Activated CD4-positive, CD25-positive, alpha-beta regulatory T cell treated with anti-CD3 and anti-CD28 coated beads, Interleukin-2, amount 50 U/mL, for 16 hours (primary cell): Measurements from ENCODE around the gene ME1.
A peak's percentile ranks its signal among the peaks of the same experiment; 100 is the strongest.
"Not testable (repeated sequence)": the region's sequence is repeated elsewhere in the genome, so short reads cannot be mapped to it uniquely, and the experiment has no call there.

Experiments
- DNase-seq: peaks from one replicate; pipeline ENCODE4 v3.0.0-alpha.2; 2020; ENCODE audit warnings: low read depth, low spot score

ME1 gene

GRCh38 chr6:83192871-83193746 is 237.7 kb downstream of the ME1 start, which contains the start of the genes PGM3 and RWDD2A:
Gene PGM3, minus strand, starts transcription at chr6:83193265. Its CDS starts 2,253 bp downstream, at chr6:83191012.
Gene RWDD2A, plus strand, starts transcription at chr6:83193357. Its CDS starts 1,095 bp downstream, at chr6:83194452.
- DNase-seq: peak; percentile 78

GRCh38 chr6:83192456-83192855 is 238.4 kb downstream of the ME1 start:
- DNase-seq: no peak

- not testable (repeated sequence) for DNase-seq
Observed at GRCh38 chr6:83191974-83192373, 238.9 kb downstream of the ME1 start.

- no peak for DNase-seq
Observed at GRCh38 chr6:83190626-83191025, 240.2 kb downstream of the ME1 start.

- no peak for DNase-seq
Observed at GRCh38 chr6:83188501-83188900, 242.3 kb downstream of the ME1 start.

- no peak for DNase-seq
Observed at GRCh38 chr6:83185096-83185495, 245.8 kb downstream of the ME1 start.

- DNase-seq: no peak
Observed at GRCh38 chr6:83183082-83183828, 247.6 kb downstream of the ME1 start.

- no peak for DNase-seq
Observed at GRCh38 chr6:83182114-83182513, 248.7 kb downstream of the ME1 start.

- DNase-seq: no peak
Observed at GRCh38 chr6:83180426-83180950, 250.4 kb downstream of the ME1 start.

- DNase-seq: no peak
Observed at GRCh38 chr6:83176246-83176645, 254.6 kb downstream of the ME1 start.

GRCh38 chr6:83169511-83169910 is 261.3 kb downstream of the ME1 start:
- DNase-seq: no peak

- no peak for DNase-seq
Observed at GRCh38 chr6:83169106-83169505, 261.7 kb downstream of the ME1 start.

GRCh38 chr6:83168556-83168955 is 262.3 kb downstream of the ME1 start:
- no peak for DNase-seq

- no peak for DNase-seq
Observed at GRCh38 chr6:83167726-83168278, 263.0 kb downstream of the ME1 start.
